Activated naive CD8-positive, alpha-beta T cell treated with anti-CD3 and anti-CD28 coated beads, Interleukin-2, amount 50 U/mL, for 24 hours (primary cell): ENCODE data around the gene PPP3CA.
A peak's percentile ranks its signal among the peaks of the same experiment; 100 is the strongest.

Experiments used
- ATAC-seq: fragments of 150-1000 bp; cut with Tn5 transposase; one replicate; pipeline ENCODE4 v1.10.0; 2021
- DNase-seq: peaks from one replicate; pipeline ENCODE4 v3.0.0; 2021
- H3K27ac Mint-ChIP-seq: one replicate; pipeline ENCODE4 v1.8.0; 2021; ENCODE audit warnings: mild to moderate bottlenecking, mixed read lengths
- H3K27me3 Mint-ChIP-seq: one replicate; pipeline ENCODE4 v1.8.0; 2021; ENCODE audit warnings: mixed read lengths
- H3K36me3 Mint-ChIP-seq: one replicate; pipeline ENCODE4 v1.8.0; 2021; ENCODE audit warnings: low read depth, mixed read lengths
- H3K4me1 Mint-ChIP-seq: one replicate; pipeline ENCODE4 v1.8.0; 2021; ENCODE audit warnings: mixed read lengths
- H3K4me3 Mint-ChIP-seq: one replicate; pipeline ENCODE4 v1.8.0; 2021; ENCODE audit warnings: mild to moderate bottlenecking, moderate library complexity, mixed read lengths
- H3K9me3 Mint-ChIP-seq: one replicate; pipeline ENCODE4 v1.8.0; 2021; ENCODE audit warnings: mixed read lengths

PPP3CA gene

DNA sequence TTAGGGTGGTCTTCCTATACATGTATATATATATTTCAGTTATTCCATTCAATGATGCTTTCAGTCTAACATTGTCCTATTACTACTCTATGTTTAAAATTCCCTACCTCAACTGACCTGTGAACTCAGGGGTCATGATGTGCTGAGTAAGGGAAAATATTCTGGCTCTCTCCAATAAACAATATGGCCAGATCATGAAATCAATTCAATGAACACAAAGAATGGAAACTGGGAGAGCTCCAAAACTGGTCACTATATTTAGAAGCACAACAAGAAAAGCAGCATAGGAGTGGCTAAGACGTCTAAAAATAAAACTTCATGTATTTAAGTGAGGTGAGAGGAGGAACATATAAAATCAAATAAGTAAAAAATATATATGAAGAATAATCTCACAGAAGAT, 304.5 kb downstream of the PPP3CA start:
- no peak overlapping the region for H3K4me3 Mint-ChIP-seq
- peaks cover 30% of the 10 kb centered on the region for H3K4me1 Mint-ChIP-seq
- no peaks in the 10 kb centered on the region for H3K9me3 Mint-ChIP-seq
- no peaks in the 10 kb centered on the region for H3K27me3 Mint-ChIP-seq
- ATAC-seq, result no peak
- no peak overlapping the region for H3K27ac Mint-ChIP-seq
- no peak for DNase-seq
- peaks cover 8% of the 10 kb centered on the region for H3K36me3 Mint-ChIP-seq

DNA sequence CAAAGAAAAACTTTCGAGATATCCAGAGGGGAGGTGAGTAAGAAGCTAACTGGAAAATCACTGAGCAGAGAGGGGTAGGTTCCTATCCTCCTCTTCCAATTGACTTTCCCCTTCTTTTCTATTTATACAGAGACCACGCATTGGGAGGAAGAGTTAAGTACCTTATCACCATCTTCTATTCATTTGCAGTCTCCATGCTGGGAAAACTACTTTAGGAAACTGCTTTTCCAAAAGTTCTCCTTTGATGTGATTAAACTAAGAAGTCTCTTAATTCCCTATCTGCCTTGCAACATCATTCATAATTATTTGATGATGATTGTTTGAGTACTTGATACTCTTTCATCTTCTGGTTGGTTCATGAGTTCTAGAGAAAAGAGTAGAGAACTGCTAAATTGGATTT, 306.6 kb downstream of the PPP3CA start:
- no peak for DNase-seq
- no peak overlapping the region for H3K27ac Mint-ChIP-seq
- H3K27me3 Mint-ChIP-seq, result no peaks in the 10 kb centered on the region
- H3K9me3 Mint-ChIP-seq, result no peaks in the 10 kb centered on the region
- no peak for ATAC-seq
- H3K4me1 Mint-ChIP-seq, result peaks cover 33% of the 10 kb centered on the region
- H3K4me3 Mint-ChIP-seq, result no peak overlapping the region
- H3K36me3 Mint-ChIP-seq, result peaks cover 6% of the 10 kb centered on the region

DNA sequence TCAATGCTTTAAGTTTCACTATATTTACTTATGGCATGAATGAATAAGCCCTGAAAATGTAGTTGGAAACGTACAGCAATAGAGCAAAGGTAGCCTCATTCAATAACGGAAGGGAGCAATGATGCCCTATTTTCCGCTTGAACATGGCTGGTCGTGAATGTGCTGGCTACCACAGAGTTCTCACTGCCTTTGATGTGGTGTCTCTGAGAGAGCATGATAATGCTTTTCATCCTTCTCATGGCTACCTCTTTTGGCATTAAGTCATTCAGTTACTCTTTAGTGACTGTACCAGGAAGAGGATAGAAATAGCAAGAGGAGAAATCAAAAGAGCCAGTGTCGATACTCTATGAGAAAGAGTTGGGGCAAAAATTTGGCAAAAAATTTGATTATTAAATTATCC, 308.0 kb downstream of the PPP3CA start:
- ATAC-seq, result peak; percentile 97

DNA sequence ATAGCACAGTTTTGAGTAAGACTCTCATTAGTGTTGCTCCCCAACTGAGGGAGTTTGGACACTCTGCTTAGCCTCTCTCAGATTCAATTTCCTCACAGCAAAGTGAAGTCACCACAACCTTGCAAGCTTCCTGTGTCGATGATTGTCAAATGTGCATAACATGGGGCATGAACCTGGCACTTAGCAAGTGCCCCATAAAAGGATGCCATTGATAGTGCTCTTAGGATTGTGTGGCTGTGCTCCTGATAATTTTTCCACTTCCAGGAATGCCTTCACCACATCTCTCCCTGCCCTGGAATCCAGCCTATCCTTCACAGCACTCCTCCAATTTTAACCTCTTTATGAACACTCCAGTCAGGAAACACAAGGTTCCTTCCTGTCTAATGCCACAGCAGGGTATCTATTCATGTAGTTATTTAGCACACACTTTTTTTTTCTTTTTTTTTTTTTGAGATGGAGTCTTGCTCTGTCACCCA, 309.4 kb downstream of the PPP3CA start:
- peaks cover 33% of the 10 kb centered on the region for H3K4me1 Mint-ChIP-seq
- H3K27me3 Mint-ChIP-seq, result no peaks in the 10 kb centered on the region
- H3K27ac Mint-ChIP-seq, result no peak overlapping the region
- H3K9me3 Mint-ChIP-seq, result no peaks in the 10 kb centered on the region
- ATAC-seq (no peak), DNase-seq (no peak)
- H3K36me3 Mint-ChIP-seq, result peaks cover 6% of the 10 kb centered on the region
- H3K4me3 Mint-ChIP-seq, result no peak overlapping the region

More for the DNA sequence above, 308.0 kb downstream of the PPP3CA start:
- peak; percentile 48 for DNase-seq
- H3K27ac Mint-ChIP-seq, result peak overlapping the region; percentile 86
- no peak overlapping the region for H3K4me3 Mint-ChIP-seq
- no peaks in the 10 kb centered on the region for H3K27me3 Mint-ChIP-seq
- H3K4me1 Mint-ChIP-seq, result peaks cover 33% of the 10 kb centered on the region
- H3K9me3 Mint-ChIP-seq, result no peaks in the 10 kb centered on the region
- H3K36me3 Mint-ChIP-seq, result peaks cover 6% of the 10 kb centered on the region

DNA sequence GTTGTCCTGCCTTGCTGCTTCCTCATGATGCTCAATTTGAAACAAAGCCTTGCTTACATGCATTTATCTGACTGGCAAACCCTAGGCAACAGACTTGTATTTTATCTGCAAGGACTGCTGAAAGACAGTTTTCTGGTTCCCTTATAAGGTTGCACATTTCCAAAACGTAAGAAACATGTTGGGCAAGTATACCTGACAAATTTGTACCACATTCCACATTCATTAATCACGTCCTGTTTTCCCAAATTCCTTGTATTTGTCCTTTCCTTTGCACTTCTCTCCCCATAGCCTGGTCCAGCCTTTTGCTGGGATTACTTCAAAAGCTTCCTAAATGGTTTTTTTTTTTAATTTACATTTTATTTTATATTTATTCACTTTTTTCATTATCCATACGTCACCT, 310.1 kb downstream of the PPP3CA start:
- Mint-ChIP-seq H3K4me3 (no peak overlapping the region), H3K27me3 (no peaks in the 10 kb centered on the region), H3K27ac (no peak overlapping the region), H3K36me3 (peaks cover 8% of the 10 kb centered on the region), H3K9me3 (no peaks in the 10 kb centered on the region), H3K4me1 (peaks cover 31% of the 10 kb centered on the region)
- ATAC-seq, result no peak
- DNase-seq, result no peak

DNA sequence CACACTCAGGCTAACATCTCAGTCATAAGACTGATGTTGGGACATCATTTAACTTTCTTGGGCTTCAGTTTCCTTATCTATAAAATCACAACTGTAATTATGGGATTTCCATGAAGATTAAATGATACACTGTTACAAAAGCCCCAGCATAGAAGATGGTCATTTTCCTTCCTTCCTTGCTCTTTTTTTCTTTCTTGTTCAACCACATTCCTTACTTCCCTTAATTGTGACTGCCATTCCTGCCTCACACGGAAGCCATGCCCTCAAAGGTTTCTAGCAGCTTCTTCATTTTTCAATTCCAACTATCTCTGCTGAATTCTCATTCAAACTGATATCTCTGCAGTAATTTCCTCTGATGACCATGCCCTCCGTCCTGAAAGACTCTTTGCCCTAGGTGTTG, 311.8 kb downstream of the PPP3CA start:
- Mint-ChIP-seq H3K27ac (no peak overlapping the region), H3K36me3 (peaks cover 10% of the 10 kb centered on the region), H3K27me3 (no peaks in the 10 kb centered on the region), H3K4me1 (peaks cover 24% of the 10 kb centered on the region), H3K9me3 (no peaks in the 10 kb centered on the region), H3K4me3 (no peak overlapping the region)
- ATAC-seq (no peak), DNase-seq (no peak)

DNA sequence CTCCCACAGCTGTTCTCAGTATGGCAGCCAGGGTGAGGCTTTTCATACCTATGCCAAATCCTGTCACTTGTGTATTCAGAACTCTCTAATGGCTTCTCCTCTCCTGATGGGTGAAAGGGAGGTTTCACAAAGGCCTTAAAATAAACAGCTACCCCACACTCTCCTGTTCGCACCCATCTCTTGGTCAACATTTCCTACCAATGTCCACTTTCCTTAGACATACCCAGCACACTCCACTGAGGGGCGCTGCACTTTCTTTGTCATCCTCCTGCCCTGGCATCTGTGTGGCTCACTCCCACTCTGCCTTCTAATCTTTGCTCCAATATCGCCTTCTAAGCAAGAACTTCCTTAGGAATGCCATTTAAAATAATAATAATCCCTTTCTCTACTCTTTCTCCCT, 313.3 kb downstream of the PPP3CA start:
- no peaks in the 10 kb centered on the region for H3K27me3 Mint-ChIP-seq
- no peak overlapping the region for H3K27ac Mint-ChIP-seq
- H3K4me1 Mint-ChIP-seq, result peaks cover 13% of the 10 kb centered on the region
- H3K9me3 Mint-ChIP-seq, result no peaks in the 10 kb centered on the region
- H3K36me3 Mint-ChIP-seq, result peaks cover 5% of the 10 kb centered on the region
- no peak for ATAC-seq
- no peak for DNase-seq
- no peak overlapping the region for H3K4me3 Mint-ChIP-seq

DNA sequence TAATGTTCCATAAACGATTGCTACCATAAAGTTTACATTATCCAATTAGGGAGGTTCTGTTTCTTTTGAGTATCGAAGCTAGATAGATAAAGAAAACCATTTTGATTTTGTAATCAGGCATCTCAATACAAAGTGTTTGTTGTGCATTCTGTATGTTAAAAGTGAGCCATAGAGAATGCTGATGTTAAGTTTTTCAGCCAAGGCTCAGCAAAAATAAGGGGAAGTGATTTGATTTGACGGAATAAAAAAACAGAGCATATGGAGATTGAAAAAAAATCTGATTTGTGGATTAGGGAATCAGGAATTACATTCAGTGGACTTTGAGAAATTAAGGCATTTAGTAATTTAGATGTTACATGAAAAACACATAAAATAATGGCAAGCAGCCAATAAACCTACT, 314.8 kb downstream of the PPP3CA start:
- Mint-ChIP-seq H3K27me3 (no peaks in the 10 kb centered on the region), H3K4me1 (peaks cover under 1% of the 10 kb centered on the region), H3K4me3 (no peak overlapping the region), H3K27ac (no peak overlapping the region), H3K9me3 (no peaks in the 10 kb centered on the region), H3K36me3 (peaks cover 6% of the 10 kb centered on the region)
- DNase-seq (no peak), ATAC-seq (no peak)

DNA sequence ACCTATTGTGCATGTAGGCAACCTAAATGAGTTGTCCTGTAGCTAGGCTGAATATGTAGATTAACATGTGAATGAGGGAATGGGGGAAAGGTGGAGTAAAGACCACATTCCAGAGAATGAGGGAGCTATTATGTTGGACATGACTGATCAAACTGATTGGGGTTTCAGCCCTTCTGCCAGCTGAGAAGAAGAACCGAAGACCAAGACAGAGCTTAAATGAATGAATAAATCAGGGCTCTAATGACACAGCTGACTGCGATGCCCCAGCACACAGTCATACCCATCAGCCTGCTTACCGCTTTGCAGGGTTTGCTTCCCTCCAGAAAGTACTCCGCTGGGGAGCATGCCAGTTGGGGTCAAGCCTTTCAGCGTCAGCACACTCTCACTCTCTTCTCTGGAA, 315.4 kb downstream of the PPP3CA start:
- H3K4me1 Mint-ChIP-seq, result no peaks in the 10 kb centered on the region
- no peak overlapping the region for H3K4me3 Mint-ChIP-seq
- H3K27ac Mint-ChIP-seq, result no peak overlapping the region
- DNase-seq, result no peak
- no peaks in the 10 kb centered on the region for H3K27me3 Mint-ChIP-seq
- H3K36me3 Mint-ChIP-seq, result peaks cover 6% of the 10 kb centered on the region
- H3K9me3 Mint-ChIP-seq, result no peaks in the 10 kb centered on the region
- no peak for ATAC-seq

DNA sequence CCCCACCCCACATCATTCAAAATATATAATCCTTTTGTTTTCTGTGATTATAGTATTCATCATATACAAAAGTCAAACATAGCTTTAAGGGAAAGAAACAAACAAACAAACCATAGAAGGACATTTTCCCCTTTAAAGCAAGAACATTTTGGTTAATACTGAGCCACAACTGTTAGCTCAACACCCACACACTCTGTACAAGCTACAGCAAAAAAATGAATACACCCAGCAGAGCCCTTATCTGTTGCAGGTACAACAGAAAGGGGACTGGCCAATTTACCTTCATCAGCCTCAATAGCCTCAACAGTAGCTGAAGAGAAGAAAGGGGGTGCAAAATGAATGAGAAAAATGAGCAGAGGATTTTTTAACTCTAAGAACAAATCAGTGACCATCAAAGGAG, 318.4 kb downstream of the PPP3CA start:
- ATAC-seq (no peak), DNase-seq (no peak)
- no peaks in the 10 kb centered on the region for H3K27me3 Mint-ChIP-seq
- H3K9me3 Mint-ChIP-seq, result no peaks in the 10 kb centered on the region
- no peak overlapping the region for H3K27ac Mint-ChIP-seq
- no peak overlapping the region for H3K4me3 Mint-ChIP-seq
- H3K36me3 Mint-ChIP-seq, result peaks cover 18% of the 10 kb centered on the region
- H3K4me1 Mint-ChIP-seq, result no peaks in the 10 kb centered on the region

DNA sequence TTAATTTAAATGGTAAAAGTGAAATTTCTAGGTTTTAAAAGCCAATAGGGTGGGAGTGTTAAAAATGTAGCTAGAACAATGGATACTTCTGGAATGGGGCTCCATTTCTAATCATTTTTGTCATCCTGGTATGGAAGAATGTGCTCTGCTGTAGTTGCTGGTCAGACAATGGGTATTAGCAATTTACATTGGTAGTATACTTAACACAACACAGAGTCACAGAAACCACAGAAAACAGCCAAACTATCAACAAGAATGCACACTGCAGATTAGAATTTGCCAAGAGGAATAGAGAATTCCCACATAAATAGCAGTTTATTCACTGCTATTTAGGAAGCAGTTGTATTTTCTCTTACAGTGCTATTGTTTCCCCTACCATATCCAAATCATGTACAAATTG, 319.6 kb downstream of the PPP3CA start:
- no peak for ATAC-seq
- Mint-ChIP-seq H3K36me3 (peaks cover 18% of the 10 kb centered on the region), H3K4me1 (peaks cover 4% of the 10 kb centered on the region), H3K9me3 (no peaks in the 10 kb centered on the region), H3K27ac (no peak overlapping the region), H3K27me3 (no peaks in the 10 kb centered on the region), H3K4me3 (no peak overlapping the region)
- DNase-seq, result no peak

DNA sequence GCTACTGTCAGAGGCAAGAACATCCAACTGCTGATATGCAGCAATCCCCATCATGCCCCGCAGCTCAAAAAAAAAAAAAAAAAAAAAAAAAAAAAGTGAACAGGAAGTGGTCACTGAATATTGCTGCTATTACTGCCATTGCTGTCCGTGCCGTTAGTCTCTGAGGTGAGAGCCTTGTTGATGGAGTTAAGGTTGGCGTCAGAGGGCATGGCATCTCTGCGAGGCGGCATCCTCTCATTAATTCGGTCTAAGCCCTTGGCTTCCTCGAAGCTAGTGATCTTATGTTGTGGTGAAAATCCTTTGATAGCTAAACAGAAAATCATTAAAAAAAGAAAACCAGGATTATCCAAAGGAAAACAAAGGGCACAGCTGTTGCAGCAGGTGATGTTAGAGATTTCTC, 321.6 kb downstream of the PPP3CA start:
- H3K27me3 Mint-ChIP-seq, result no peaks in the 10 kb centered on the region
- DNase-seq (no peak), ATAC-seq (no peak)
- H3K4me1 Mint-ChIP-seq, result peaks cover 24% of the 10 kb centered on the region
- H3K27ac Mint-ChIP-seq, result no peak overlapping the region
- no peaks in the 10 kb centered on the region for H3K9me3 Mint-ChIP-seq
- no peak overlapping the region for H3K4me3 Mint-ChIP-seq
- peaks cover 17% of the 10 kb centered on the region for H3K36me3 Mint-ChIP-seq

DNA sequence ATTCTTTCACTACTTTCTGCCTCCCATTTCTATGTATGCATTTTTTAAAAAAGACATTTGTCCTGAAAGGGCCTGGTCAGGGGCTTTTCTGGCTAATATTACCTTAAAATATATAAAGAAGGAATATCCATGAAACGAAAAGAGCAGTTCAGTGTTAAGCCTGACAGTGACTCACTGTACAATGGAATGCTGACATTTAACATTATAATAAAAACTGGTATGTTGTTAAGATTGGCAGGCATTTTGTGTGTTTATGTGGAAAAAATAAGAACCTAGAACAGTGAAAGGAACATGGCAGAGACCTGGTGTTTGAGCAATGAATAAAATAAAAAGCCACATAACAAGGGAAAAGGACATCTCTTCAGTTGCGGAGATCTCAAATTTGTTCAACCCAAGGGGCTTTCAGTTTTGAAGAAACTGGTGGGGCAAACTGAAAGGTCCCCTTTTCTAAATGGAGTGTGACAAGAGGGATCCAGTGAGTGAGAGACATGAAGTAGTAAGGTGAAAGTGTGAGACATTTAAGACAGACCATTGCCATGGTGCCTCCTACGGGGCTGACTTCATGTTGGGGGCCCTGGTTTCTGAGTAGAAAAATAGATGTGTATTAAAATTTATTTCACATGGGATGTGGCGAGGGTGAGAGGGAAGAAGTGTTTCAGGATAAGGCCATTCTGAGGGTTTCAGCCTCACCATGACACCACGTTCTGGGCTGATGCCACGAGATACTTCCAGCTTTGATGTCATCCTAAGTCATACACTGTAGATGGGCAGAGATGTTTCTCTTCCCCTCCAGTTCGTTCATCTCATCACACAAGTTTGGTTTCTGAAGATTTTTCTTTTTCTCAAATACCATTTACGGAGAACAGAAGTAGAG, 324.9 kb downstream of the PPP3CA start:
- peak; percentile 61 for ATAC-seq
- Mint-ChIP-seq H3K27ac (peak overlapping the region; percentile 23), H3K9me3 (no peaks in the 10 kb centered on the region), H3K4me3 (no peak overlapping the region), H3K36me3 (peaks cover 17% of the 10 kb centered on the region), H3K4me1 (peaks cover 53% of the 10 kb centered on the region), H3K27me3 (no peaks in the 10 kb centered on the region)
- no peak for DNase-seq

DNA sequence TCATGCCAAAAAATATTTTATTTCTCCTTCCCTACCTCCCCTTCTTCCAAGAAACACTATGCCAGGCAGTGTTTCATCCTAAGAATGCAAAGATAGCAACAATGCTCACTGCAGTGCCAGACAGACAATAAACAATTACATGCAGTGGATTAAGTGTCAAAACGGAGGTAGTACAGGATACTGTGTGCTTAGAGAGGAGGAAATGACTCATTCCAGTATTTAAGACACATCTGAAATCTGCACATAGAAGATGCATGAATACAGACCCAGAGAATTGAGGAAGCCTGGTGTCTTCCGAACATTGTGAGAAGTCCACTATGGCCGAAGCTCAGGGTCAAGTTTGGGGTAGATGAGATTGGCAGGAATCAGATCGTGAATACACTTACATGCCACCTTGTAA, 326.4 kb downstream of the PPP3CA start:
- H3K27ac Mint-ChIP-seq, result peak overlapping the region; percentile 21
- peak; percentile 64 for ATAC-seq
- H3K36me3 Mint-ChIP-seq, result peaks cover 8% of the 10 kb centered on the region
- H3K27me3 Mint-ChIP-seq, result no peaks in the 10 kb centered on the region
- H3K9me3 Mint-ChIP-seq, result no peaks in the 10 kb centered on the region
- no peak for DNase-seq
- peaks cover 66% of the 10 kb centered on the region for H3K4me1 Mint-ChIP-seq
- no peak overlapping the region for H3K4me3 Mint-ChIP-seq

DNA sequence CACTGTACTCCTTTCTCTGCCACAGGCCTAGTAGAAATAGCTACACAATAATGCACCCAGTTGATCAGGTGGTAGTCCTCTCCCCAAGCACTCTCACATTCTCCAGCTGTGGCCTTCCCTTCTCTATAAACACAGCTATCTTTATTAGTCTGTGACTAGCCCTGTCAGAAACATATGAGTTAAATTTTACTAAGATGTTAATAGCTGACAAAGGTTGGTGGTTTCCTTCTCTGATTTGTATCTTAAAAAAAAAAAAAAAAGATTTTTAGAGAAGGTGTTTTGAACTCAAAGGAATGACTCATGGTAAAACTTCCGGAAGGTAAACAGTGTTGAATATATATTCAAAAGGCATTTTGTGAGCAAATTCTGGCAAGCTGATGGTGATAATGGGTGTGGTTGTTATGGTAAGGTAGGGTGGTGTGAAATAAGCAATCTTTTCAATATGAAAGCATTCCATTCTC, 327.4 kb downstream of the PPP3CA start:
- Mint-ChIP-seq H3K4me1 (peaks cover 70% of the 10 kb centered on the region), H3K27me3 (no peaks in the 10 kb centered on the region), H3K36me3 (peaks cover 5% of the 10 kb centered on the region)

More for the DNA sequence above, 327.4 kb downstream of the PPP3CA start:
- peak overlapping the region; percentile 35 for H3K4me3 Mint-ChIP-seq
- ATAC-seq (peak; percentile 51), DNase-seq (no peak)
- H3K9me3 Mint-ChIP-seq, result no peaks in the 10 kb centered on the region
- H3K27ac Mint-ChIP-seq, result peak overlapping the region; percentile 21
